ES-I3 (cell line): ENCODE data around the gene SLC17A8.
"Not testable (repeated sequence)": the region's sequence is repeated elsewhere in the genome, so short reads cannot be mapped to it uniquely, and the experiment has no call there.

ENCODE experiments used
- H3K36me3 ChIP-seq: 2 replicates; pipeline ENCODE4 v1.6.1; 2013; ENCODE audit warnings: mild to moderate bottlenecking, low read length, control low read depth, moderate library complexity; ENCODE audit not compliant: insufficient read depth
- H3K4me1 ChIP-seq: 2 replicates; pipeline ENCODE4 v1.6.1; 2013; ENCODE audit warnings: mild to moderate bottlenecking, control low read depth, low read length; ENCODE audit not compliant: insufficient read depth
- H3K9ac ChIP-seq: 2 replicates; pipeline ENCODE4 v1.6.1; 2013; ENCODE audit warnings: low read depth, mild to moderate bottlenecking, low read length, moderate library complexity
- H3K9me3 ChIP-seq: 2 replicates; pipeline ENCODE4 v1.6.1; 2013; ENCODE audit warnings: mild to moderate bottlenecking, low read length, moderate library complexity; ENCODE audit not compliant: control insufficient read depth, insufficient read depth

SLC17A8 gene

DNA sequence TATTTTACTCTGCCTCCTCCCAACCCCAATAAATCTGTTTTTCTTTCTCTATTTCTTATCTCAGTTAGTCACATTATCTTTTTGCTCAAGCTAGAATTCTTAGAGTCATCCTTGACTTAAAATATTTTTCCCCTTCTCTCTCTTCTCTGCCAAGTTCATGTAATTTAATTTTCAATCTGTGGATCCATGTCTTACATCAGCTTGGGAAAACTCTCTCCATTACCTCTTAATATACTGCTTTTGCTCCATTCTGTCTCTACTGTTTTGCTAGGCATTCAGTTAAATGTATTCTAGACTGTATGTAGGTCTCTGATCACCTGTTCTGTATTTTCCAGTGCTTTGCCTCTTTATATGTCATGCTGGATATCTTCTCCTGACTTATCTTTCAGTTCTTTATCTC, 65.8 kb downstream of the SLC17A8 start:
- Histone ChIP-seq H3K9me3 (peaks cover 3% of the 10 kb centered on the region; the same call in 1 of the 2 replicates), H3K9ac (no peak overlapping the region), H3K36me3 (no peaks in the 10 kb centered on the region), H3K4me1 (no peaks in the 10 kb centered on the region)

DNA sequence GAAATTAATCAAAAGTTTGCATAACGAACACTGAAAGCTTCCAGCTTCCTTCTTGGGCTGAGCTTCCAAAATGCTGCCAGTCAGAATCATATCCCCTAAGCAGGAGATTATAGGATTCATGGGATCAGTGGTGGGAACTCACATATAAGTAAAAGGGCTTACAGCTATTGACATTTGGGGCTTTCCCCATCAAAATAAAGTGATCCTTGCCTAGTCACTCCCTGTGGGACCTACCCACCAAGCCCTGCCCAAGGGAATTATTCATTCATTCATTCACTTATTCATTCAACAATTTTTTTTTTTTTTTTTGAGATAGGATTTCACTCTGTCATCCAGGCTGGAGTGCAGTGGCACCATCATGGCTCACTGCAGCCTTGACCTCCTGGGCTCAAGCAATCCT, 69.3 kb downstream of the SLC17A8 start:
- Histone ChIP-seq H3K36me3 (no peaks in the 10 kb centered on the region; the same call in 1 of the 2 replicates), H3K9ac (no peak overlapping the region), H3K4me1 (no peaks in the 10 kb centered on the region), H3K9me3 (peaks cover 3% of the 10 kb centered on the region; the same call in 1 of the 2 replicates)

DNA sequence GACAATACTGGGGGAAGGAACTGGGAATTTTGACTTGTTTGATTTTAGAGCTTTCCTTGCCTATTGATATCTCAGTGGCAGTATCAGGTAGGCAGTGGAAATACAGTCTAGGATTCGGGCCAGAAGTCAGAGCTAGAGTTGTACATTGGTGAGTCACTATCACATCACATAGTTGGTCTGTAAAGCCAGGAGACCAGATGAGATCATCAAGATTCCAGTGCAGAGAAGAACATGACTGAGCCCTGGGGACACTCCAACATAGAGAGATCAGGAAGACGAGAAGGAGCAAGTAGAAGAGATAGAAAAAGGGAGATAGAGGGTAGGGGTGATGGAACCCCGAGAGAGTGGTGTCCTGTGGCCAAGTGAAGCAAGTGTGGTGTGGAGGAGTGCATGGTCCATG, 70.2 kb downstream of the SLC17A8 start:
- H3K9me3 ChIP-seq = peaks cover 3% of the 10 kb centered on the region; the same call in 1 of the 2 replicates
- H3K36me3 ChIP-seq = no peaks in the 10 kb centered on the region; the same call in 1 of the 2 replicates
- no peak overlapping the region for H3K9ac ChIP-seq
- H3K4me1 ChIP-seq = no peaks in the 10 kb centered on the region

DNA sequence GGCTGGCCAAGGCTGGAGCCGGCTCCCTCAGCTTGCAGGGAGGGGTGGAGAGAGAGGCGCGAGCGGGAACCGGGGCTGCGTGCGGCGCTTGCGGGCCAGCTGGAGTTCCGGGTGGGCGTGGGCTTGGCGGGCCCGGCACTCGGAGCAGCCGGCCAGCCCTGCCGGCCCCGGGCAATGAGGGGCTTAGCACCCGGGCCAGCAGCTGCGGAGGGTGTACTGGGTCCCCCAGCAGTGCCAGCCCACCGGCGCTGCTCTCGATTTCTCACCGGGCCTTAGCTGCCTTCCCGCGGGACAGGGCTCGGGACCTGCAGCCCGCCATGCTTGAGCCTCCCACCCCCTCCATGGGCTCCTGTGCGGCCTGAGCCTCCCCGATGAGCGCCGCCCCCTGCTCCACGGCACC, 73.4 kb downstream of the SLC17A8 start:
- H3K4me1 ChIP-seq, H3K9me3 ChIP-seq, H3K36me3 ChIP-seq, H3K9ac ChIP-seq: not testable (repeated sequence)

DNA sequence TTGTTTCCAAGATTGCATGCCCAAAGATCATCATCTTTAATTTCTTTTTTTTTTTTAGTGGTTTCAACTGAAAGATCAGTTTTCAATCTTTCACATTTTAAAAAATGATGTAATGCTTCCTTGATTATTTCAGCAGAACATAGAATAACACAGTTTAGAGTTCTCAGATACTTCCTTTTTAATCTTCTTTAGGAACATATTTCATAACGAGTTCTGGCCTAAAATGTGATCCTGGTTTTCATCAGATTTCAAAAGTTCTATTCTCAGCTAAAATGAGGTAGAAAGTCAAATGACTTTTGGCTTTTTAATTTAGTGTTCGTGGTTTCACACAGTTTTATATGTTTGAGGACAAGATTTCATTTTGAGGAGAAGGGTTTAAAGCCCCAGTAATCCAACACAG, 76.8 kb downstream of the SLC17A8 start:
- Histone ChIP-seq H3K9me3 (no peaks in the 10 kb centered on the region), H3K4me1 (no peaks in the 10 kb centered on the region), H3K36me3 (no peaks in the 10 kb centered on the region), H3K9ac (no peak overlapping the region)

DNA sequence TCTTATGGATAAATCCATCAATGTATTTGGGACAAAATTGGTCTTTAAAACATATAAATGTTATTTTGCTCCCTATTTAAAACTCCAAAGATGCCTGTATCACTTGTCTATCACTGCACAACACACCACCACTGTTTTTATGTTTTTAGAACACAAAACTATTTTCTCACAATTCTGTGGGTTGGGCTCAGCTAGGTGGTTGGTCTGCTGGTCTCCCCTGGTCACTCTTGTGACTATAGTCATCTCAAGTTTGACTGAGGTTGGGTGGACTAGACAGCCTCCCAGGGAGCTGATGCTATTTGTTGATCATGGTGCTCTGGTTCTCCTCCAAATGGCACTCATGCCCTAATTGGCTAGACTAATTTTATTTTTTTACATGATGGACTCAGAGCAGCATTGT, 77.3 kb downstream of the SLC17A8 start:
- H3K36me3 ChIP-seq = no peaks in the 10 kb centered on the region
- no peaks in the 10 kb centered on the region for H3K4me1 ChIP-seq
- H3K9me3 ChIP-seq = no peaks in the 10 kb centered on the region

DNA sequence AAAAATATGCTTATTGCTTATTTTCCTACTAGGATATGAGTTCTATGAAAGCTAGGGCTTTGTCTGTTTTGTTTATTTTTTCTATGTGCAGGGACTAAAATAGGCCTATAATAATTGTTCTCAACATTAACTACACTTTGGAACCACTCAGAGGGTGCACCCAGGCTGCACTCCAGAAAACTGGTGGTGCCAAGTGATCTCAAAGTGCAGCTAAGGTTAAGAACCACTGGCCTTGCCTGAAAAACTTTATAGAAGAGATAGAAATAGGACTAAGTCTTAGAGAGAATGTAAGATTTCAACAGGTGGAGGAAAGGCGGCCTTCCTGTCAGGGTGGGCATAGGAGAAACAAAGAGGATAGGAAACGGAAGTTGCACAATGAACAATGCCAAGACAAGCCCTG, 79.1 kb downstream of the SLC17A8 start:
- Histone ChIP-seq H3K9ac (no peak overlapping the region), H3K4me1 (no peaks in the 10 kb centered on the region), H3K9me3 (no peaks in the 10 kb centered on the region), H3K36me3 (no peaks in the 10 kb centered on the region)

More for the DNA sequence above, 77.3 kb downstream of the SLC17A8 start:
- no peak overlapping the region for H3K9ac ChIP-seq

DNA sequence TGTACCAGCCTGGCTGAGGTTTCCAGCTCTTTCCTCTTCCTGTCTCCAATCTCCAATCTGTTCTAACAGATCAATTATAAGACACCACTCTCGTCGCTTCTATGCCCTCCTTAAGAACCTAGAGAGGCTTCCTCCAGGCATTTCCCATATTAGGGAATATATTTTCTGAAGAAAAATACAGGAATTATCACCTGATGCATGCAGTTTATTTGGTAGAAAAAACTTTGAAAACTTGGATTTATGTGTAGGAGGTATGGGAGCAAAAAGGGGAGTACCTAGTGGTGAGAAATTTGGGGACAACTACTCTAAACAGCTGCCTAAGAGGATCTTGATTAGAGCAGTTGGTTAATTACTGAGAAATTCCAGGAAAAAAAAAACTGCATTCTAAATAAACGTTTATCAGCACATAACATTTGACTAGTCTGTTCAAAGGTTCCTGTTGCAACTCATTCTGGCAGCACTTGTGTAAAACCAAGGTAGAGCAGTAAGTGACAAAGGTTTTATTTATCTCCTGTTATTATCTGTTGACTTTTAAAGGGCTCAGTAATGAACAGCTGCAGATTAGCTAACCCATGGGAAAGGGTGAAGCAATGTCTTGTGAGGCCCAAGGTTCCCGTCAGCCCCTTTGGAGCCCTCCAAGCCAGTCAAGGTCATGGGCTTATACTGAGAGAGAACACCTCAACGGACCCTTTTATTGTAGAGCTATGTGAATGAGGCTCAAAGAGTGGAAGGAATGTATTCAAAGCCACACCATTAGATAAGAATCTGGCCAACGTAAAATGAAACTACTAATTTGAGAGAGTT, 80.4 kb downstream of the SLC17A8 start:
- H3K9ac ChIP-seq = no peak overlapping the region
- no peaks in the 10 kb centered on the region for H3K4me1 ChIP-seq
- H3K9me3 ChIP-seq = no peaks in the 10 kb centered on the region
- no peaks in the 10 kb centered on the region for H3K36me3 ChIP-seq

DNA sequence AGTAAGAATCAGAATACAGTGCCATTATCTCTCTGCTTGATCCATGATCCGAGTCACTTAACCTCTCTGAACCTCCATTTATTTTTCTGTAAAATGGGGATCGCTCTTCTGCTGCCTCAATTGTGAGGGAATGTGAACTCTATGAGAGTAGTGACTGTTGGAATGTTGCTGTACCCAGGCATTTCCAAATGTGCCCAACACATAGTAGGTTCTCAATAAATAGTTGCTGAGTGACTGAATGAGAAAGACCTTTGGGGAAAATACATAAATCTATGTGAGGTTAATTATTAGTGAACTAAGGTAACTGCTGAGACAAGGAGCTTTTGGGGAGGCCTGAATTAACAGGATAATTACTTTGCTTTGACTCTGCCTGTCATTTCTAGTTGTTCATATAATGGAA, 82.9 kb downstream of the SLC17A8 start:
- H3K9me3 ChIP-seq = no peaks in the 10 kb centered on the region
- no peaks in the 10 kb centered on the region for H3K36me3 ChIP-seq
- H3K9ac ChIP-seq = no peak overlapping the region
- no peaks in the 10 kb centered on the region for H3K4me1 ChIP-seq

DNA sequence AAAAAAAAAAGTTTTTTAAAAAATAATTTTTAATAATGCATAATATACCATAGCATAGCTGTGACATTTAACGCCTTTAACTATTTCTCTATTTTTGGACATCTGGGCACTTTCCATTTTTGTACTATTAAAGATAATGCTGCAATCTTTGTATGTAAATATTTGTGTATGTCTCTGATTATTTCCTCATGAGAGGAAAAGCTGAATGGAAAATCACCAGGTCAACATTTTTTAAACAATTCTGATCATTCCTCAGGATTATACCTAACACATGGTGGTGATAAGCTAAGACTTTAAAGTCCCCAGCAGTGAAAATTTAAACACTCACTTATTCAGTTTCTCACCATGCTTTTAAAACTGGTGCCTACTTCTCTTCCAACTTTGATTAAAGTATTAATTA, 85.5 kb downstream of the SLC17A8 start:
- Histone ChIP-seq H3K9ac (no peak overlapping the region), H3K9me3 (no peaks in the 10 kb centered on the region), H3K36me3 (no peaks in the 10 kb centered on the region), H3K4me1 (no peaks in the 10 kb centered on the region)

DNA sequence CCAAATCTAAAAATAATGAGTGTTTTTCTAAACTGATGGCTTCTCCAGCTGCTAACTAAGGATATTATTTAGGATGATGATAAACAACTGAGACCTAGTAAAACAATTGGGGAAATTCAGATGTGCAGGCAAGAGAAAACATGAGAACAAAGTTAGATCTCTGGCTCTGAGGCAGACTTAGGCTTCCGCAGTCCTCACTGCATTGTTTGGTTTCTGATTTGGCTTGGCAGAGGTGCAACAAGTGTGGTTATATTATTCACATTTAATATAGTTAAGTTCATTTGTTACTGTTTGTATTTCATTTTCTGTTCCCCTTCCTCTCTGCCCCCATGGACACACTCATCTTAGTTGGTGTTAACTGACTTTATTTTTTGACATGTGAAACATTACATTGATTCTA, 86.6 kb downstream of the SLC17A8 start:
- no peak overlapping the region for H3K9ac ChIP-seq
- H3K36me3 ChIP-seq = no peaks in the 10 kb centered on the region

DNA sequence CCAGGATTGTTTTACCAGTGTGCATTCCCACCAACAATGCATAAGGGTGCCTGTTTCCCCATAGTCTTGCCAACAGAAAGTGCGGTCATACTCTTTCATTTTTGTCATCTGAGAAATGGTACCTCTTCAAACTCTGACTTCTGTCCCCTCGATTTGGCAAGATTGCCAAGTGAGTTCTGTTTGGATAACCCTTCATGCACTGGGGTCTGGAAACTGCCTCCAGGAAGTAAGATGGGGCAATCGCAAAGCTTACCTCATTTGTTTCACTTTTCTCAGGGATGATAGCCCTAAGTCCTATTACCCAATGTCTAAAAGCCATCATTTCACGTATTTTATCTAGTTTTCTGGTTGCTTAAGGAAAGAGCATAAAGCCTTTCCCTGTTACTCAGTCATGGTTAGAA, 88.2 kb downstream of the SLC17A8 start:
- H3K36me3 ChIP-seq = no peaks in the 10 kb centered on the region
- H3K4me1 ChIP-seq = no peaks in the 10 kb centered on the region
- H3K9me3 ChIP-seq = no peaks in the 10 kb centered on the region
- no peak overlapping the region for H3K9ac ChIP-seq

More for the DNA sequence above, 86.6 kb downstream of the SLC17A8 start:
- no peaks in the 10 kb centered on the region for H3K4me1 ChIP-seq
- no peaks in the 10 kb centered on the region for H3K9me3 ChIP-seq

DNA sequence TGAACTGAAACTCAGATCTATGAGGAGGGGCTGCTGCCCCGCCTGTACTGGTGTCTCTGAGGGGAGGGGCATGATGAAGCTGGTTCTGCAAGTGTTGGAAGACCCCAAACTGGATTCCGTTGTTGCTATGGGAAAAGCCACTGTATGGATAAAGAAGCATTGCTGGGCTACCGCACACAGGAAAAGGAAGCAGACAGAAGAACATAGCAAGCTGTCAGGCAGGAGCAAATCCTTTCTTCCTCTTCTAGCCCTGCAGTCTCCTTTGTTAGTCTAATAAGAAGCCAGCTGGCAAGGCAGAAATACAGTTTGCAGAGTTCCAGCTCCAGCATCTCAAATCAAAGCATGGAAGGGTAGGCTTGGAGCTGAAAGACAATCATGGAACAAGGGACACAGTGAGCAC, 90.5 kb downstream of the SLC17A8 start:
- no peaks in the 10 kb centered on the region for H3K9me3 ChIP-seq
- H3K9ac ChIP-seq = no peak overlapping the region
- H3K4me1 ChIP-seq = no peaks in the 10 kb centered on the region
- no peaks in the 10 kb centered on the region for H3K36me3 ChIP-seq

DNA sequence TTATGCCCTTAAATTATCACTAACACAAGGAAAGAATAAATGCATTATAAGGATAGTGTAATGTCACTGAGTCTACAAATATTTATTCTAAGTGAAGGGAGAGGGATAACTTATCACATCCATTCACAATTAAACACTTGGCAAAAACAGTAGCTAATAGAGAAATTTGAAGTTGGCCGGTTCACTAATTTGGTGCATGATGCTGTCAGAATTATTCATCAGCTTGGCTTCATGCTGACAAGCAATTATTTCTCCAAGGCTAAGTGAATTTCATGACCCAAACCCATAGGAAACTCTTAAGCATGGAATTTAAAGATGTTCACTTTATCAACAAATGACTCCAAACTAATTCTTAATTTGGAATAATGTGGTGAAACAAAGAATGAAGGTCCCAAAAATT, 91.8 kb downstream of the SLC17A8 start:
- Histone ChIP-seq H3K9me3 (no peaks in the 10 kb centered on the region), H3K4me1 (no peaks in the 10 kb centered on the region), H3K36me3 (no peaks in the 10 kb centered on the region), H3K9ac (no peak overlapping the region)

DNA sequence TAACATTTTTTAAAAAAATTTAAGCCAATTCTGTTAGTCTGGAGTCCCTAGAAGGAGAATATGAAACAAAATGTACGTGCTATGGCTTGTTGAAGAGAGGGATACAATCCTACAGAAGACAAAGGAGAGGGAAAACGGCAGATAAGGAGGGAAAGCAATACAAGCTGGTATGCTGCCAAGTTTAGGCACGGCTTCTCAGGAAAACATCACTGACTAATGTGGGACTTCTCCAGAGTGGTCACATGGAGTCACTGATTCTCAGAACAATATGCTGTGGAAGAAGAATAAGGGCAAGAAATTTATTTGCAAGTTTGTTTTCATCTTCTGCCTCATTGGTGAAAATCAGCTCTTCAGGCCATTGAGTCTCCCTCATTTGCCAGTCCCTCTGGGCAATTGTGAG, 93.9 kb downstream of the SLC17A8 start:
- no peaks in the 10 kb centered on the region for H3K36me3 ChIP-seq
- H3K9me3 ChIP-seq = no peaks in the 10 kb centered on the region
- no peaks in the 10 kb centered on the region for H3K4me1 ChIP-seq
- H3K9ac ChIP-seq = no peak overlapping the region
